GM18873 (cell line): ENCODE results near the gene MYCL.

Source experiments
- ATAC-seq: cut with Tn5 transposase; IDR thresholded peaks from one replicate; pipeline ENCODE4 v1.9.1; 2021; ENCODE audit warnings: mild to moderate bottlenecking, moderate library complexity, moderate number of reproducible peaks; ENCODE audit not compliant: unreplicated experiment, low FRiP score

MYCL gene

DNA sequence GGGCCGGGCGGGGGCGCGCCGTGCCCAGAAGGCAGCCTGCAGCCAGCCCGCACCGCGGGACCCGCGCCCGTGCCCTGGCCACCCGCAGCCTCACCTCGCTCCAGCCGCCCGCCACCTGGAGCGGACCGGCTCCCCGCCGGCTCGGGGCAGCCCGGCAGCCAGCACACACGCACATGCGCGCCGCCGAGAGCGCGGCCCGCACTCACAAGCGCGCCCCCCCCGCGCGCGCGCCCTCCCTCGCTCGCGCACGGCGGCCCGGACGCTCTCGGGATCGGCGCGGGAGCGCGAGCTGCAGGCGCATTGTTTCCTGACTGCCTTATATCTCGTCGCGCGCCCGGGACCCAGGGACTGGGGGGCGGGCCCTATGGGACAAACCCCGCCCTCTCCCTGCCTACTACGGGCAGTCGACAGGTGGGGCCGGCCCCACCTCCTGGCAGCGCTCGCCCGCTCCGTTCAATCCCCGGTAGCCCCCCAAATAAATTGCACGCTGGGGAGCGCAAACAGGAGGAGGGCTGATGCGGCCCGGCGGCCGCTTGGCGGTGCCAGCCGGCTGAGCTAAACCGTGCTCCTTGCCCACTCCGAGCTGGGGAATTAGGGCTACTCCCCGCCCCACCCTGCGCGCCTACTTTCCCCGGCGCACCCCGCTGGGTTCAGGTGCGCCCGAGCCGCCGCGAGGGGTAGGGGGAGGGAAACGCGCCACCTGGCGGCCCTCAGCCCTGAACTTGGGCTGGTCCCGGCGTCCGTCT, at the start of gene MYCL:
Gene MYCL (minus strand): TSS at position 204 of the 746 bp plus-strand sequence. CDS start 483 bp downstream, outside the sequence.
- ATAC-seq = peak; percentile 56

DNA sequence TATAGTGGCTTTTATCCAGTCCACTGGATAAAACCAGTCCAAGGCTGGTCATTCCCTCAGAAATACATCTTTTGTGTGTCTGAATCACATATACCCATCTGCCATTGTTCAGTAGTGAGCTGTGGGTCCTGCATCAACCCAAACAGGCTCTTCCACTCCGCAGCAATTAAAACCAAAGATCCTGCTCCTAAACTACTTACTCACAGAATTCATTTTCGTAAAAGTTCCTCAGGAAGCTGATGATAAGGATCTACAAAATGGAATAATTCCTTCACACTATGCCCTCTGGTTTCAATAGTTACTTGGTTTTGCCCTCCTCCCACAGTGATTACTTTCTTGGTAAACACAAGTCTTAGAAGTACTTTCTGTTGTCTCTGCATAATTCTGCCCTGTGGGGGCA, 48.2 kb upstream of the MYCL start:
- no peak for ATAC-seq

DNA sequence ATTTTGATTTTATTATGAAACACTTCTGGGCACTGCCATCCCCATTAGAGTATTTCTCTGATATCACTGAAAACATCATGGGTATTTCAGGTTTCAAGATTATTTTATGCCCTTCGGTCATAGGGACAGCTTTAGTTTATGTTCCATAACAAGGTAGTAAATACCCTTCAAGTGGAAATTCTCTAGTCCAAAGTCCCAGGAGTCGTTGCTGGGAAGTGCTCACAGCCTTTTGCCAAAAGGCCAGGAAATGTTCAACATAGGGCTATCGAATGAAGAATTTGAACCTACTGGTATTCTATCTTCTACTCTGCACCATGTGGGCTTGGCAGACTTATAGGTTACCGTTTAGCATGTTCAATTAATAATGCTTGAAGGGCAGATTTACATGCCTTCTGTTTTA, 45.5 kb upstream of the MYCL start:
- ATAC-seq = no peak

GRCh38 chr1:39946216-39946615, 44.5 kb upstream of the MYCL start:
- no peak for ATAC-seq

- ATAC-seq = no peak
Measured at GRCh38 chr1:39944410-39945112, 42.8 kb upstream of the MYCL start.

- ATAC-seq = no peak
Measured at GRCh38 chr1:39943471-39944290, 42.0 kb upstream of the MYCL start.

DNA sequence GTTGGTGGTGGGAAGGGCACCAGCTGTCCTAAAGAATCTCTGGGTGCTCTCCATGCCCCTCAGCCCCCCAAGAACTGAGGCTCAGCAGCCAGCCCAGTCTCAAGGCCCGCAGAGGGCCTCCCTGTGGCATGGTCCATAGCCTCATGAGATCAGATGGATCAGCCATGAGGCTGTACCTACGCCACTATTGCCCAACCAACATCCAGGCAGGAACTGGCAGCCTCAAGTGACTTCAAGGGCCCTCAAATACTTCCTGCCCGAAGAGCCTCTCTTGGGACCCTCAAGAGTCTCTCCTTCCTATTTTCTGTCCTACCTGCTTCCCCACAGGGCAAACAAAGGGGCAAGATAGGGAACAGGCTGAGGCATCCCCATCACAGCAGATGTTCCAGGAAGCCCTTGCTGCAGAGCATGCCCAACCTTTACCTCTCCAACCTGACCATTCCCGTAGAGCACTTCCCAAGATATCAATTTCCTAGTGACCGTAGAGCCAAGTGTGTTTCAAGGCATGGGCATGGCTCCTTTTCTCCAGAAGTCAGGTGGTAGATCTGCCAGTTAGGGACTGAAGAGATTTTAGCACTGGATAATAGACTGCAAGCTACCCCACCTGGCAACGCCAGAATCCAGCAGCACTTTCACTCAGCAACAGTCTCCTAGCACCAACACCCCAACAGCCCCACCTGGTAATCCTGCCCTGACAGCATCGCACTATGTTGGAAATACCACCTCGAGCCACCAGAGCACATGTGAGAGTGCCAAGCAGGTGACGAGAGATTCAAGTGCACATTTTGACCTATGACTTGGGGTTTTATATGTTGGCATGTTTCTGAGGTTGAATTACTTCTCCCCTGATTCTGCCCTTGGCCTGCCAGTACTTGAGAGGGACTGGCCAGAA, 39.5 kb upstream of the MYCL start:
- no peak for ATAC-seq

DNA sequence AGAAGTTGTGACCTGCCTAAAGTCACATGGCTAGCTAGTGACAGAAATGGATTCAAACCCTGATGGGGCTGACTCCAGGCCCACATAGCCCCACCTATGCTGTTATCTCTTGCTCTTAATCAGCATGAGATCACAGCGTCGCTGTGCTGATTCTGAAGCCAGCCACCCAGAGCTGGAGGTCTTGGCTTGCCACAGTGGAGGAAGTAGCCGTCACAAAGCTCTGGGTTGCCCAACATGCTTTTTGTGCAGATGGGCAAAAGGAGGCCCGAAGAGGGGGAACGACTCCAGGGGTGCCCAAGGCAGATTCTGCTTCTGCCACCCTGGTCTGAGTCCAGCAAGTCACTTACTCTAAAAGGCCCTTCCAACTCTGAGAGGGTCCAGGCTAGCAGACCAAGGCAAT, 38.5 kb upstream of the MYCL start:
- no peak for ATAC-seq

- ATAC-seq = no peak
Measured at GRCh38 chr1:39938856-39939255, 37.1 kb upstream of the MYCL start.

- no peak for ATAC-seq
Measured at GRCh38 chr1:39936724-39937491, 35.2 kb upstream of the MYCL start.

DNA sequence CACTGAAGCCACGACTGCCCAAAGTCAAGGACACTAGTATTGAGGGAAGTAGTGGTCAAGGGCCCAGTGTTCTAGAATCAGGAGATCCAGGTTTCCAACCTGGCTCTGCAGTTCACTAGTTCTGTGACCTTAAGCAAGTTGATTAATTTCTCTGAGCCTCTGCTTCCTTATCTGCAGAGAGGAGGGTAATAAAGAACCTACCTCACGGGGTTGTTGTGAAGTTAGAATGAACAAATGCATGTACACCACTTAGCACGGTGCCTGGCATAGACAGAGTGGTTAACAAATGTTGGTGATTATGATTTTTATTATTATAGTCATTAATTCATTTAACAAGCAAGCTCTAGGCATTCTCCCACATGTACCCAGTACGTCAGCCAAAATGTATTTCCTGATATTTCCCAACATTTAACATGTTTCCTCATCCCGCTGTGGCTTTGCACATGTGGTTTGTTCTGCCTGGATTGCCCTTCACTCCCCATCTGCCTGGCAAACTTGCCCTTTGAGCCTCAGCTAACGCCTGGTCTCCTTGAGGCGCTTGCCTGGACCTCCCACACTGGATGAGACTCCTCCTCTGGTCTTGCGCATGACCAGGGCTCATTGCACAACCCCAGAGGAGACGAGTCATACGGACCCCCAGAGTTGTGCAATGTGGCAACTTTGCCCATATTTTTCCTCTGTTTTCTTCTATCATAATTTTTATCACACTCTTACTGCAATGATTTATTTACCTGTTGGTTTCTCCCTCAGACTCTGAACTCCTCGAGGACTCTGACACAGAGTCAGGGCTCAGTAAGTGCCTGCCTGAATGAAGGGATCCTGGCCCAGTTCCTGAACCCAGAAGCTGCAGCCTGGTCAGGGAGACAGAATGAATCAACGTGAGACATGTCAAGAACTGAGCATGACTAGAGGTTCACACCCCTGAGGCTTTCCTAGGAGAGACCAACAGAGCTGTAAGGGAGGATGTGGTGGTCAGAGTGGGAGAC, 32.5 kb upstream of the MYCL start:
- ATAC-seq = no peak

DNA sequence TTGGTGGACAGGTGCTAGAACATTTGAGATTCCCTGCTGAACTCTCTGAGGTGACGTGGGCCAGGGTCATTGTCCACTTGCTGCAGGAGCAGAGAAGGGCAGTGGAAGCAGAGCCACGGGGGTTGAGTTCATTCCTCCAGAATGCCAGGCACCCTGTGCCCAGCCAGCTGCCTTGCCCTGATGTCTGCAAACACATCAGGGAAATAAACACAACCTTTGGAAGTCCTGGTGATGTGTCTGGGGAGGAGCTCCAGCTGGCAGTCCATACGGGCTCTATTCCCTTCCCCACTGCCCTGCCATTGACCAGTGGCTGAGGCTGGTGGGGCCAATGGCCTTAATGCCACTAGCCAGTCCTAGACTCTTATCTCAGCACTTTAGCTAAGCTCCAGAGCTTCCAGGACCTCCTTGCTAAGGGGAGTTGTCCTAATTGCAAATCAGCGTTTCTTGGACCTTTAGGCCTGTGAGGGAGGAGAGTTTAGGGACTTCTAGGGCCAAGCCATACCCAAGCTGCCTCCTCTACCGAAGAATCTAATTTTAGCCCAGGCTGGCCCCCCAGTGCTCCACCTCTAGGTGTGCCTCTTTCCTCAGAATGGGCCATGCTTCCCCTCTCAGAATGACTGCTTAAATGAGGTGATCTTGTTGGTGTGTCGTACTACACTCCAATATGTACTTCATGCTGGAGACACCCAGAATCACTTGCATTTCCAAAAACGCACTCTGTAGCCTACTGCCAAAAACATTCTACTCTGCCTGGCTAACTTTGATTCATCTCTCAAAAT, 27.3 kb upstream of the MYCL start:
- no peak for ATAC-seq

DNA sequence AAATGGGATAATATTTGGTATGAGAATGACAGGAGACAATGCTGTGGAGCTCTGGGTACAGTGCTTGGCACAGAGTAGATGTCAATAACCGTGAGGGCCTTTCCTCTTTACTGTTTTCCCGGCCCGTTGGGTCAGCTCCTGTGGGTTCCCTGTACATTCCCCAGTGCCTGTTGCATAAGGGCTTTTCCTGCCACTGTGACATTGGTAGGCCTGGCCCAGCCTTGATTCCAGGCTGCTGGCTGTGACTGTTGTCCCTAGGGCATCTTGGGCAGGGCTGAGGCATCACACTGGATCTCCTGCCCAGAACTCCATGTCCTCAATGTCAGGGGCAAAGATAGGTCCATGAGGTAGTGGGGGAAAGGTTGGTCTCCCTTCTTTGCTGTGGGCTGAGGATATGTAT, 25.8 kb upstream of the MYCL start:
- ATAC-seq = no peak

GRCh38 chr1:39926820-39927219, 25.1 kb upstream of the MYCL start:
- no peak for ATAC-seq

DNA sequence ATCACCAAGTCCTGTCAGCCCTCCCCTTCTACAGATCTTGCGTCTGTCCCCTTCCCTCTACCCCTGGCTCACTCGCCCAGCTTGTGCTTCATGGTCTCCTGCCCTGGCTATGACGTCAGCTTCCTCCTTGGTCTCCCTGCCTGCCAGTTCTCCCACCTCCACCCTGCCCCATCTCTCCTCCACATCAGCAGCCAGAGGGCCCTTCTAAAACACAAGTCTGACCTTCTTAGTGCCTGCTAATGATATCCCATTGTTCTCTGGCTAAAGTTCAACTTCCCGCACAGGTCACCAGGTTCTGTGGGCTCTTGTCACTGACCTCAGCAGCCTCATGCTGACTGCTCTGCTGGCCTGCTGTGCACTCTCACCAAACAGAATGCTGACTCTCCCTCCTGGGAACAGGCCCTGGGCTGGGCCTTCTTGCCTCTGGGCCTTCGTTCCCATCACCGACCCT, 24.7 kb upstream of the MYCL start:
- no peak for ATAC-seq

DNA sequence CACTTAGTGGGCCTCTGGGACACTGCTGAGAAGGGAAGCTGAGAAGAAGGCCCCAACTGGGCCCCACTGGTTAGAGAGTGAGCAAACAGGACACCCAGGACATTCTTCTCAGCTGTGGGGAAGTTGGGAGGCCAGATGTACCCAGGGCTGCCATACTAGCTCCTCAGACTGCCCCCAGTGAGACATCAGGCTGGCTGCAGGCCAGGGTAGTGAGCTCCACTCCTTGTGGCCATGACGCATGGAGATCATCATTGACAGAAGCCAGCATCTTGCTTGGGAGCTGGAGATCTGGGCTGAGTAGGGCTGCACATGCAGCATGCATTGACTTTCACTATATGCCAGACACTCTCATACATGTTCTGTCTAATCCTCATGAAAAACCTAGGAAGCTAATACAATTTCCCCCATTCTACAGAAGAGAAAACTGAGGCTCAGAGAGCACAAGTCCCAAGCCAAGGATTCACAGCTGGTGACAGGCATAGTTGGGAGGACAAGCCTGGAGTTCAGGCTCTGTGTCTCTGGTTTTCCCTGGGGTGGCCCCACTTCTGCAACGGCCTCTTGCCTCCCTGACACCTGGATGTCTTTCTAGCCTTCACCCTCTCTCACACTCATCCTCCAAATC, 24.1 kb upstream of the MYCL start:
- no peak for ATAC-seq

DNA sequence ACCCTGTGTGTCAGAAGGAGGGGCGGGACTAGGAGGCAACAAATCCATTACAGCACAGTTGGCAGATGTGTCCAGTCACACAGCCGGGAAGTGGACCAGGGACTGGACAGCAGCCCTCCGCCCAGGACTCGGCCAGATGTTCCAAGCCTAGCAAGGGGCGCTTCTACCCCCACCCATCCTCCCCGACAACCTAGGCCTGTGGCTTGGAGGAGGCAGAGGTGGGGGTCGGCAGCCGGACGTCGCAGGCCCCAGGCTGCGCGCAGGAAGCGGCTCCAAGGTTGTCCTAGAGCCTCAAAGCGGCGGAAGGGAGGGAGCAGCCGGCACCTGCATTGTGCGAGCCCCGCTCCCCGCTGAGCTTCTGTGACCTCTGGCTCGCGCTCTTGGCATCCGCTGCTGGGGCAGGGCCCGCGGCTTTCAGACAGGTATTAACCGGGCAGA, 20.6 kb upstream of the MYCL start:
- ATAC-seq = no peak
